Osteoblast (primary cell): ENCODE measurements around the gene DMD. TPM values are rescaled to one million over a fixed set of nuclear protein-coding genes. Genes with fewer than 3 reads are reported as not detected.

Source experiments
- DNase-seq: peaks from one replicate; pipeline ENCODE4 v3.0.0; 2011; ENCODE audit warnings: low spot score, mixed read lengths; ENCODE audit not compliant: insufficient read length; ENCODE audit errors: missing footprints
- H2AFZ ChIP-seq: 2 replicates; pipeline ENCODE4 v1.6.0; 2011; ENCODE audit warnings: mild to moderate bottlenecking, low read length
- H3K27ac ChIP-seq: 2 replicates; pipeline ENCODE4 v1.5.1; 2011; ENCODE audit warnings: mild to moderate bottlenecking, low read depth, low read length, moderate library complexity
- H3K27me3 ChIP-seq: 2 replicates; pipeline ENCODE4 v1.6.0; 2012; ENCODE audit warnings: mild to moderate bottlenecking, control low read depth, inconsistent platforms, low read length, moderate library complexity; ENCODE audit not compliant: insufficient read depth
- H3K36me3 ChIP-seq: 2 replicates; pipeline ENCODE4 v1.5.1; 2011; ENCODE audit warnings: mild to moderate bottlenecking, low read length, control low read depth, moderate library complexity; ENCODE audit not compliant: insufficient read depth
- H3K4me1 ChIP-seq: 2 replicates; pipeline ENCODE4 v1.5.1; 2011; ENCODE audit warnings: mild to moderate bottlenecking, low read length, control low read depth, moderate library complexity; ENCODE audit not compliant: insufficient read depth
- H3K4me2 ChIP-seq: 2 replicates; pipeline ENCODE4 v1.6.0; 2011; ENCODE audit warnings: mild to moderate bottlenecking, low read length; ENCODE audit not compliant: insufficient read depth
- H3K4me3 ChIP-seq: fragments of 200-600 bp; sonication (generic); 3 replicates; pipeline ENCODE4 v1.5.1; 2012; ENCODE audit warnings: mild to moderate bottlenecking, low read length, inconsistent platforms; ENCODE audit not compliant: insufficient read depth
- H3K79me2 ChIP-seq: 2 replicates; pipeline ENCODE4 v1.6.0; 2012; ENCODE audit warnings: mild to moderate bottlenecking, low read length, control low read depth, inconsistent platforms; ENCODE audit not compliant: insufficient read depth
- H3K9me3 ChIP-seq: 2 replicates; pipeline ENCODE4 v1.5.1; 2011; ENCODE audit warnings: low read depth, low read length, control low read depth
- H4K20me1 ChIP-seq: 2 replicates; pipeline ENCODE4 v1.6.0; 2012; ENCODE audit warnings: mild to moderate bottlenecking, low read length, control low read depth; ENCODE audit not compliant: insufficient read depth
- CTCF ChIP-seq: IDR thresholded peaks from 2 replicates; pipeline ENCODE4 v1.5.1; 2011; ENCODE audit warnings: mild to moderate bottlenecking, low read depth, low read length, moderate library complexity; ENCODE audit errors: extremely low read depth
- total RNA-seq: library from RNA; depleted of rRNA; stranded (reverse); fragments of >200 nt; gene quantifications from 2 replicates; pipeline ENCODE4 v1.2.3, GENCODE V29; 2012

The DMD gene
- total RNA-seq, 1 donor: 12.7 TPM

GRCh38 chrX:31708116-31708515 lies 1503.2 kb downstream of the DMD start:
- peak; percentile 39 for DNase-seq
- H2AFZ ChIP-seq: no peak overlapping the region

GRCh38 chrX:31706466-31706865 lies 1504.9 kb downstream of the DMD start:
- Histone ChIP-seq H3K4me3 (no peak overlapping the region), H3K27ac (no peak overlapping the region), H3K79me2 (no peaks in the 10 kb centered on the region), H3K4me2 (no peak overlapping the region), H2AFZ (no peak overlapping the region), H4K20me1 (no peaks in the 10 kb centered on the region), H3K36me3 (no peaks in the 10 kb centered on the region), H3K9me3 (no peaks in the 10 kb centered on the region), H3K27me3 (no peaks in the 10 kb centered on the region), H3K4me1 (no peaks in the 10 kb centered on the region)
- no peak for TF ChIP-seq CTCF
- no peak for DNase-seq

More at GRCh38 chrX:31708116-31708515, 1503.2 kb downstream of the DMD start:
- Histone ChIP-seq H4K20me1 (no peaks in the 10 kb centered on the region), H3K4me1 (no peaks in the 10 kb centered on the region), H3K9me3 (no peaks in the 10 kb centered on the region), H3K4me3 (no peak overlapping the region), H3K4me2 (no peak overlapping the region), H3K36me3 (no peaks in the 10 kb centered on the region), H3K27me3 (no peaks in the 10 kb centered on the region), H3K79me2 (no peaks in the 10 kb centered on the region), H3K27ac (no peak overlapping the region)
- TF ChIP-seq CTCF: no peak

DNA sequence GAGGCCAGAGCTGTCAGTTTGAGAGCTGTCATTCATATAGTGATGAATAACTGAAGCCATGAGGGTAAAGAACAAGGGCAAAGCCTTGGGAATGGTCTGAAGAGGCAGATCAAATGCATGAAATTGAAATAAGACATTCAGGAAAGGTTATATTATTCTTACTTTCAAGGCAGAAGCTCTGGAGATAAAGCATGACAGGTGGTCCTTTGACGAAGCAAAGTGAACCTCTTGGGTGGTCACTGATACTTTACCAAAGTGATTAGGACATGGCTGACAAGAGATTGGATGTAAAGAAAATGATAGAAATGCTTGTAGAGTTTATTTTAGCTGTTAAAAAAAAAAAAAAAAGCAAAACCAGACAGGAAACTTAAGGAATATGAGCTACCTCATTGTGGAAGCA lies 1505.5 kb downstream of the DMD start:
- Histone ChIP-seq H3K27me3 (no peaks in the 10 kb centered on the region), H3K36me3 (no peaks in the 10 kb centered on the region), H3K79me2 (no peaks in the 10 kb centered on the region)

DNA sequence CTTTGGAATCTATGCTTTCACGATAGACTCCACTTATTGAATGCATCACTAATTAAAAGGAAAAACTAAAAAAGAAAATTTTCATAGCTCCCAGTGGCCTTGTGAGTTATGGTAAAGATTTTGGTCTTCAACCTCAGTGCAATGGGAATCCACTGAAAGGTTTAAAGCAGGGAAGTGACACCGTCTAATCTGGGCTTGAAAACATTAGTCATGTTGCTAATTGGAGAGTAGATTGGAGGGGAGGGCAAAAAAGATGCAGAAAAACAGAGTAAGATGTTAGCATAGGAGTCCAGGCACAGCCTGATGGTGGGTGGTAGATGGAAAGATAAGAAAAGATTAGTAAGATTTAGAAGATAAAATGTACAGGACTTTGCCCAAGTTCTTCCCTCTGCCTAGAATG lies 1506.4 kb downstream of the DMD start:
- no peaks in the 10 kb centered on the region for H3K4me1 ChIP-seq
- H3K4me3 ChIP-seq: no peak overlapping the region
- DNase-seq: no peak
- no peak overlapping the region for H2AFZ ChIP-seq
- no peaks in the 10 kb centered on the region for H3K79me2 ChIP-seq
- no peaks in the 10 kb centered on the region for H4K20me1 ChIP-seq
- H3K36me3 ChIP-seq: no peaks in the 10 kb centered on the region
- no peaks in the 10 kb centered on the region for H3K9me3 ChIP-seq
- no peak for TF ChIP-seq CTCF
- H3K27me3 ChIP-seq: no peaks in the 10 kb centered on the region
- H3K4me2 ChIP-seq: no peak overlapping the region
- H3K27ac ChIP-seq: no peak overlapping the region

More for the DNA sequence above, 1505.5 kb downstream of the DMD start:
- no peaks in the 10 kb centered on the region for H4K20me1 ChIP-seq
- TF ChIP-seq CTCF: no peak
- H3K27ac ChIP-seq: no peak overlapping the region
- DNase-seq: no peak
- no peak overlapping the region for H2AFZ ChIP-seq
- no peak overlapping the region for H3K4me3 ChIP-seq
- no peaks in the 10 kb centered on the region for H3K4me1 ChIP-seq
- H3K4me2 ChIP-seq: no peak overlapping the region
- H3K9me3 ChIP-seq: no peaks in the 10 kb centered on the region
